H7 (cell line): Measurements from ENCODE around the gene SLC9C1. TPM values are rescaled to one million over a fixed set of nuclear protein-coding genes. Genes with fewer than 3 reads are reported as not detected.

Experiments
- DNase-seq: peaks from one replicate; pipeline ENCODE4 v3.0.0; 2012
- H3K27me3 ChIP-seq: 2 replicates; pipeline ENCODE4 v1.6.0; 2011; ENCODE audit warnings: mild to moderate bottlenecking, low read length; ENCODE audit not compliant: control insufficient read depth, insufficient read depth
- H3K36me3 ChIP-seq: replicated peaks from 2 replicates; pipeline ENCODE4 v1.5.1; 2011; ENCODE audit warnings: low read length; ENCODE audit not compliant: control insufficient read depth, insufficient read depth
- H3K4me3 ChIP-seq: 2 replicates; pipeline ENCODE4 v1.5.1; 2011; ENCODE audit warnings: low read depth, mild to moderate bottlenecking, control low read depth, low read length, moderate library complexity; ENCODE audit not compliant: insufficient read depth
- total RNA-seq: library from RNA; depleted of rRNA; stranded (reverse); fragments of >200 nt; shearing (Covaris generic); gene quantifications from 2 replicates; pipeline ENCODE4 v1.2.3, GENCODE V29; 2014; rRNA removed

SLC9C1 gene
- total RNA-seq: 0.38 and 0.41 TPM in 2 replicates

DNA sequence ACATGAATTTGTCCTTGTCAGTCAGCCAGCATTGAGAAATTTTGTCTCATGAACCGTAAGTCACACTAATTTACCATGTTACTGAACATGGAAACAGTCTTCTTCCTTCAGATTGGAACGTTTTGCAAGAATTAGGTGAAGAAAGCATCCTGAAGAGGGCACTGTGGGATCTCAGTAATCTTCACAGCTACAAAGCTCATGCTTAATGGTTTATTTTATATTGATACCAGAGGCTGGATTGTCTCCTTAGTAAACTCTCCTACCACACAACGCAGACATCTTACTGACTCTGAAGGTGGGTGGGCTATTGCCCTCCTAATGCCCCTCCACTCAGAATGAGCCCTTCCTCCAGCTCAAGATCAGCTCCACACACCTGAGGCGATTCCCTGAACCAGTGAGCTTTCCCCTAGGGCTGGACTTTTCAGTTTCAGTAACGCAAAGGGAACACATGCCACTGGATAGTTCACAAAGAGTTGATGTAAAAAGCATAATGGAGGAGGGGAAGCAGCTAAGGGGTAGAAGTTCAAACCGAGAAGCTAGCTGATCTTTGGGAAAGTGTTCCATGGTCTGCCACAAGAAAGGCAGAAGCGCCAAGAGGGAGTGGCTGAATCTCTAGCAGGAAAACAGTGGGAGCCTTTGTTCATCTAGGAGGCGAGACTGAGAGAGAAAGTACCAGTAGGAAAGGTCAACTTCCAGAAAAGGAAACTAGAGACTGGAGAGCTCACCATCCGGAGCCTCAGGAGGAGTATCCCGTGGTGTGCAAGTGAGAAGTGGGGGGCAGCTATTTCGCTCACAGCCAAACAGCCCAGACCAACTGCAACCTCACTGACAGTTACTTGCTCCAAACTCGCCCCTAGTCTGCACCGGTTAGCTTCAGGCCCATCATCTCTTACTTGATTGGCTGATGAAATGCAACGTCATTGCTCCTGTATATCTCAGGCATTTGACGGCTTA is at the start of gene SLC9C1:
TSS of gene SLC9C1 (minus strand) at position 849 of the 954 bp plus-strand sequence. CDS start 7,425 bp downstream, outside the sequence.
- Histone ChIP-seq H3K36me3 (no peaks in the 10 kb centered on the region), H3K4me3 (peak within 1 kb of the TSS; percentile 27; the same call in 1 of the 2 replicates)

DNA sequence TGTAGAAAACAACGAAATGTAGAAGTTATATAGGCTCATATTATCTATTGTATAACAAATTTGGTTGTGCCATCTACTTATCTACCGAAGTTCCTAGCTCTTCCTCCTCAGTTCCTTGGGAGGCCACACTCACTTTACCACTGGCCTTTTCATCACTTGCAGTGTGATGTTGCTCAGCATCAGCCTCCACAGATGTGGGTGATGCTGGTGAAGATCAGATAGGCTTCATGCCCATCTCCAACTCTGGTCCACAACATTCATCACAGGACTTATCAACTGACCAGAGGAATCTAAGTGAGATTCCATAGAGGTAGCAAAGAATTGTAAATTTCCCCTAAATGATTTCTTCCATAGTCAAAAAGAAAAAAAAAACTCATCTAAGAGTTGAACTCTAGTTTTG is 47.4 kb upstream of the SLC9C1 start:
- Histone ChIP-seq H3K36me3 (peaks cover 9% of the 10 kb centered on the region), H3K4me3 (no peak overlapping the region), H3K27me3 (no peaks in the 10 kb centered on the region)
- no peak for DNase-seq

More for the DNA sequence above, at the start of gene SLC9C1:
- H3K27me3 ChIP-seq: no peaks in the 10 kb centered on the region
- peak; percentile 36 for DNase-seq

DNA sequence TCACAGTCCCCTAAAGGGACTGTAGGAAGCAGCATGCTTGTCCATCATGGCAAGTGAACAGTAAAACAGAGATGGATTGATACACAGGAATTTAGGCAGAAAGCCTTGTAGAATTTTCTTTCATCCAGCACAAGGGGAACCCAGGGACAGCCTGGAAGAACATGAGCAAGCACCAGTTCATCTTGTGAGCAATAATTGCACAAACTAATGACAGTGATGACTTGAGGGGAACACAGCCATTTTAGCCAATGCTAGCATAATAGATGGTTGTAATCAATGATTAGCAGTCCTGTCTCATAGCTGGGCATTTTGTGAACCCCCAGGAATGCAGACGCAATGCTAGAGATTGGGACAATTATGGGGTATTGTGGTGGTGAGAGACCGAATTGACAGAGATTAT is 45.6 kb upstream of the SLC9C1 start:
- Histone ChIP-seq H3K4me3 (no peak overlapping the region), H3K27me3 (no peaks in the 10 kb centered on the region)
- no peak for DNase-seq

GRCh38 chr3:112339134-112339533 is 45.1 kb upstream of the SLC9C1 start:
- Histone ChIP-seq H3K27me3 (no peaks in the 10 kb centered on the region), H3K4me3 (no peak overlapping the region), H3K36me3 (peaks cover 7% of the 10 kb centered on the region)
- DNase-seq: no peak

More for the DNA sequence above, 45.6 kb upstream of the SLC9C1 start:
- peaks cover 7% of the 10 kb centered on the region for H3K36me3 ChIP-seq

- H3K4me3 ChIP-seq: no peak overlapping the region
- no peaks in the 10 kb centered on the region for H3K27me3 ChIP-seq
- no peak for DNase-seq
- peaks cover 7% of the 10 kb centered on the region for H3K36me3 ChIP-seq
Measured at GRCh38 chr3:112338727-112339056, 44.7 kb upstream of the SLC9C1 start.

GRCh38 chr3:112338021-112338726 is 44.2 kb upstream of the SLC9C1 start:
- no peak overlapping the region for H3K4me3 ChIP-seq
- DNase-seq: no peak
- no peaks in the 10 kb centered on the region for H3K27me3 ChIP-seq
- peaks cover 5% of the 10 kb centered on the region; the same call in 1 of the 2 replicates for H3K36me3 ChIP-seq

- H3K4me3 ChIP-seq: no peak overlapping the region
- no peaks in the 10 kb centered on the region for H3K27me3 ChIP-seq
- peaks cover 5% of the 10 kb centered on the region; the same call in 1 of the 2 replicates for H3K36me3 ChIP-seq
- no peak for DNase-seq
Measured at GRCh38 chr3:112335434-112335781, 41.4 kb upstream of the SLC9C1 start.

DNA sequence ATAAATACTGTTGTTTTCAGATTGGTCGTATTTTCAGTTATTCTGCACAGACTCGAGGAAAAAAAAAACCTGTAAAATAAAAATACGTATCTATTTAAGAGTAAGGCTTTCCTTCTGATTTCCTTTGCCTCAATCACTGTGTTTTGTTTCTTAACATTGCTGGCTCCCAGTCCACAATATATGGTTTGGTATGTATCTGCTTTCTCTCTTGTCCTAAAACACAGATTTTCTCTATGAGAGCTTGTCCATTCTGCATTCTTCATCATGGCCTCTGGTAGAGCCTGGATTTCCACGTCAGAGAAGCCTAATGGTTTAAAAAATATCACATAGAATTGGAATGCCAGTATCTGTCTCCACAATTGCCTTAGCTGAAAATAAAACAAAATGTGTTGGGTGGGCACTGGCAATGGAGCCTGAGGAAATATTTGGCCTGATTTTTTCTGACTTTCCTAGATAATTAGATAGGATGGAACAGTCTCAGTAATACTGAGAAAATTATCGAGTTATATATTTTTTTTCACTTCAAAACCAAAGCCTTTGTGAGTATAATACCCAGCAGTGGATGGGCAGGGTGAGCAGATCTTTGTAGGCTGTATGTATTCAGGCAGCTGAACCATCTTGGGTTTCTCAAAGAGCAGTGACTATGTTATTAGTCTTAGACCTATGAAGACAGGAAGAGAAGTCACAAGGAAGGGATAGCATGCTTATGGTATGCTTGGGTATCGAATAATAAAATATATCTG is 40.8 kb upstream of the SLC9C1 start:
- H3K27me3 ChIP-seq: no peaks in the 10 kb centered on the region
- H3K36me3 ChIP-seq: peaks cover 5% of the 10 kb centered on the region; the same call in 1 of the 2 replicates
- DNase-seq: no peak
- H3K4me3 ChIP-seq: peak overlapping the region; percentile 80

- Histone ChIP-seq H3K27me3 (no peaks in the 10 kb centered on the region), H3K36me3 (peaks cover 5% of the 10 kb centered on the region; the same call in 1 of the 2 replicates), H3K4me3 (peak overlapping the region; percentile 80)
- peak; percentile 50 for DNase-seq
Measured at GRCh38 chr3:112333381-112334317, 39.6 kb upstream of the SLC9C1 start.

- Histone ChIP-seq H3K4me3 (peak within 1 kb of the TSS; percentile 80), H3K27me3 (no peaks in the 10 kb centered on the region), H3K36me3 (peaks cover 5% of the 10 kb centered on the region; the same call in 1 of the 2 replicates)
- DNase-seq: peak; percentile 70
Measured at GRCh38 chr3:112333002-112333380, 39.0 kb upstream of the SLC9C1 start, which contains the start of gene CD200. Gene CD200 (plus strand): TSS chr3:112333156. CDS start chr3:112333213, 57 bp downstream.

DNA sequence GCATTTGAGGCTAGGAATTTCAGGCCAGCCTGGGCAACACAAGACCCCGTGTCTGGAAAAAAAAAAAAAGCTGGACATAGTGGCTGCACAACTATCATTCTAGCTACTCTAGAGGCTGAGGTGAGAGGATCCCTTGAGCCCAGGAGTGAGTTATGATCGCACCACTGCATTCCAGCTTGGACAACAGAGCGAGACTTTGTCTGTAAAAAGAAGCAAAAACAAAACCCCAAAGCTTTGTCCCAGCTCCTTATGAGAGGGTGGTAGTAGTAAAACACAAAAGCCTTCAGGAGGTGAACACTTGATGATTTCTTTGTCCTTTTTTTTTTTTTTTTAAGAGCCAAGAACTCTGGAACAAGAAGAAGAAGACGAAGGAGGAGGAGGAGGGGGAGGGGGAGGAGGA is 37.8 kb upstream of the SLC9C1 start:
- no peak for DNase-seq
- H3K4me3 ChIP-seq: no peak overlapping the region
- no peaks in the 10 kb centered on the region for H3K27me3 ChIP-seq
- H3K36me3 ChIP-seq: peaks cover 4% of the 10 kb centered on the region; the same call in 1 of the 2 replicates

- DNase-seq: peak; percentile 36
- Histone ChIP-seq H3K36me3 (no peaks in the 10 kb centered on the region), H3K4me3 (no peak overlapping the region)
Measured at GRCh38 chr3:112327371-112327951, 33.4 kb upstream of the SLC9C1 start.

More at GRCh38 chr3:112327371-112327951, 33.4 kb upstream of the SLC9C1 start:
- no peaks in the 10 kb centered on the region for H3K27me3 ChIP-seq
